ENCODE measurements around the gene UBTD1.
"Not testable (repeated sequence)": the region's sequence is repeated elsewhere in the genome, so short reads cannot be mapped to it uniquely, and the experiment has no call there.

UBTD1 gene

GRCh38 chr10:97465982-97466381, 32.7 kb upstream of the UBTD1 start:
- Histone ChIP-seq H3K4me2 (ENCODE audit: low read length) (no peak overlapping the region), H4K12ac (ENCODE audit: low read depth, low read length) (no peak overlapping the region), H3K18ac (ENCODE audit: low read length) (peak overlapping the region; percentile 25), H3K14ac (ENCODE audit: low read length) (no peak overlapping the region), H3K79me1 (ENCODE audit: low read length) (no peaks in the 10 kb centered on the region), H4K91ac (ENCODE audit: low read depth, low read length) (no peak overlapping the region), H2BK12ac (ENCODE audit: low read length) (peak overlapping the region; percentile 15), H3K4me1 (ENCODE audit: control insufficient read depth in 1 of 2, insufficient read depth in 2 of 2, low read length in 2 of 2) (peaks cover 3 to 6% of the 10 kb centered on the region in 2 experiments), H3K79me2 (ENCODE audit: control insufficient read depth, insufficient read depth, low read length, poor library complexity) (no peaks in the 10 kb centered on the region), H2BK120ac (ENCODE audit: insufficient read depth, low read length, poor library complexity) (no peak overlapping the region), H4K8ac (ENCODE audit: low read depth, low read length) (no peak overlapping the region), H3K36me3 (ENCODE audit: control insufficient read depth in 1 of 2, insufficient read depth in 2 of 2, low read length in 2 of 2) (peaks cover 58 to 75% of the 10 kb centered on the region in 2 experiments), H3K4ac (ENCODE audit: low read depth, low read length) (no peak overlapping the region), H3K27me3 (ENCODE audit: insufficient read depth, low read length) (no peaks in the 10 kb centered on the region), H3K23ac (ENCODE audit: low read length) (no peak overlapping the region), H3K27ac (ENCODE audit: low read depth, low read length) (no peak overlapping the region), H3K4me3 (ENCODE audit: low read depth, low read length) (no peak overlapping the region), H2AFZ (ENCODE audit: insufficient read depth, low read length, poor library complexity) (no peak overlapping the region), H3K9me3 (ENCODE audit: insufficient read depth, low read depth, low read length) (no peaks in the 10 kb centered on the region), H3K9ac (ENCODE audit: low read length) (no peak overlapping the region), H2BK5ac (ENCODE audit: low read depth, low read length, poor library complexity) (no peak overlapping the region), H2AK5ac (ENCODE audit: low read length) (no peak overlapping the region)
- no peak for DNase-seq
- WGBS (ENCODE audit: extremely low coverage, insufficient coverage, insufficient read length): no CpG with 5 or more reads among the region's 7 CpGs

DNA sequence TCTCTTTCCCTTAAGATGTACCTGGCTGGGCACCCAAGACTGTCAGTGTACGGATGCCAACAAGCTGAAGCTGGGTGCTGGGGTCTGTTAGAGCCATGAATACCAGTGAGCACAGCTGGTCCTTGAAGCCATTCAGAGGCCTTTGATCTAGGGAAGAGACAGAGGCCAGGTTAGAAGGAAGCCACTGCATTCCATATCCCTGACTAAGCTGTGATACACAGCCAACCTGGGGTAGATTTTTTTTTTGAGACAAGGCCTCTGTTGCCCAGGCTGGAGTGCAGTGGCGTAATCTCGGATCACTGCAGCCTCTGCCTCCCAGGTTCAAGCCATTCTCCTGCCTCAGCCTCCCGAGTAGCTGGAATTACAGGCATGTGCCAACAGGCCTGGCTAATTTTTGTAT, 32.0 kb upstream of the UBTD1 start:
- Histone ChIP-seq H2AK5ac (ENCODE audit: low read length) (no peak overlapping the region), H3K14ac (ENCODE audit: low read length) (no peak overlapping the region), H3K9ac (ENCODE audit: low read length) (no peak overlapping the region), H3K27me3 (ENCODE audit: insufficient read depth, low read length) (no peaks in the 10 kb centered on the region), H3K79me1 (ENCODE audit: low read length) (no peaks in the 10 kb centered on the region), H2BK5ac (ENCODE audit: low read depth, low read length, poor library complexity) (no peak overlapping the region), H3K9me3 (ENCODE audit: insufficient read depth, low read depth, low read length) (no peaks in the 10 kb centered on the region), H2AFZ (ENCODE audit: insufficient read depth, low read length, poor library complexity) (no peak overlapping the region), H4K12ac (ENCODE audit: low read depth, low read length) (no peak overlapping the region), H3K79me2 (ENCODE audit: control insufficient read depth, insufficient read depth, low read length, poor library complexity) (no peaks in the 10 kb centered on the region), H3K27ac (ENCODE audit: low read depth, low read length) (no peak overlapping the region), H3K36me3 (ENCODE audit: control insufficient read depth in 1 of 2, insufficient read depth in 2 of 2, low read length in 2 of 2) (peaks cover 51 to 71% of the 10 kb centered on the region in 2 experiments), H3K18ac (ENCODE audit: low read length) (no peak overlapping the region), H3K4me3 (ENCODE audit: low read depth, low read length) (no peak overlapping the region), H3K23ac (ENCODE audit: low read length) (no peak overlapping the region), H4K8ac (ENCODE audit: low read depth, low read length) (no peak overlapping the region), H2BK12ac (ENCODE audit: low read length) (no peak overlapping the region), H3K4me2 (ENCODE audit: low read length) (no peak overlapping the region), H3K4ac (ENCODE audit: low read depth, low read length) (no peak overlapping the region), H4K91ac (ENCODE audit: low read depth, low read length) (no peak overlapping the region), H2BK120ac (ENCODE audit: insufficient read depth, low read length, poor library complexity) (no peak overlapping the region), H3K4me1 (ENCODE audit: control insufficient read depth in 1 of 2, insufficient read depth in 2 of 2, low read length in 2 of 2) (peaks cover 3 to 6% of the 10 kb centered on the region in 2 experiments)
- WGBS (ENCODE audit: extremely low coverage, insufficient coverage, insufficient read length): no CpG with 5 or more reads among the region's 4 CpGs
- DNase-seq: peak; percentile 52 to 73

GRCh38 chr10:97468162-97468561, 30.6 kb upstream of the UBTD1 start:
- no peaks in the 10 kb centered on the region for H3K27me3 ChIP-seq (ENCODE audit: insufficient read depth, low read length)
- no CpG with 5 or more reads among the region's 3 CpGs for WGBS (ENCODE audit: extremely low coverage, insufficient coverage, insufficient read length)
- no peak overlapping the region for H3K27ac ChIP-seq (ENCODE audit: low read depth, low read length)
- no peak overlapping the region for H4K91ac ChIP-seq (ENCODE audit: low read depth, low read length)
- H3K14ac ChIP-seq (ENCODE audit: low read length): no peak overlapping the region
- H3K4me3 ChIP-seq (ENCODE audit: low read depth, low read length): no peak overlapping the region
- no peak for DNase-seq
- no peak overlapping the region for H2BK12ac ChIP-seq (ENCODE audit: low read length)
- H3K4me1 ChIP-seq (ENCODE audit: control insufficient read depth in 1 of 2, insufficient read depth in 2 of 2, low read length in 2 of 2): peaks cover 3 to 6% of the 10 kb centered on the region in 2 experiments
- H3K9ac ChIP-seq (ENCODE audit: low read length): peak overlapping the region; percentile 7
- H2AK5ac ChIP-seq (ENCODE audit: low read length): no peak overlapping the region
- H3K36me3 ChIP-seq (ENCODE audit: control insufficient read depth in 1 of 2, insufficient read depth in 2 of 2, low read length in 2 of 2): peaks cover 47 to 63% of the 10 kb centered on the region in 2 experiments
- H3K9me3 ChIP-seq (ENCODE audit: insufficient read depth, low read depth, low read length): no peaks in the 10 kb centered on the region
- no peaks in the 10 kb centered on the region for H3K79me1 ChIP-seq (ENCODE audit: low read length)
- no peak overlapping the region for H3K4me2 ChIP-seq (ENCODE audit: low read length)
- H3K23ac ChIP-seq (ENCODE audit: low read length): peak overlapping the region; percentile 37
- H2BK120ac ChIP-seq (ENCODE audit: insufficient read depth, low read length, poor library complexity): no peak overlapping the region
- no peak overlapping the region for H4K8ac ChIP-seq (ENCODE audit: low read depth, low read length)
- H2BK5ac ChIP-seq (ENCODE audit: low read depth, low read length, poor library complexity): no peak overlapping the region
- no peak overlapping the region for H4K12ac ChIP-seq (ENCODE audit: low read depth, low read length)
- no peak overlapping the region for H3K18ac ChIP-seq (ENCODE audit: low read length)
- no peak overlapping the region for H2AFZ ChIP-seq (ENCODE audit: insufficient read depth, low read length, poor library complexity)
- no peak overlapping the region for H3K4ac ChIP-seq (ENCODE audit: low read depth, low read length)
- no peaks in the 10 kb centered on the region for H3K79me2 ChIP-seq (ENCODE audit: control insufficient read depth, insufficient read depth, low read length, poor library complexity)

- not testable (repeated sequence) for H3K4ac ChIP-seq (ENCODE audit: low read depth, low read length); H4K12ac ChIP-seq (ENCODE audit: low read depth, low read length); H2AFZ ChIP-seq (ENCODE audit: insufficient read depth, low read length, poor library complexity); H3K9ac ChIP-seq (ENCODE audit: low read length); H3K14ac ChIP-seq (ENCODE audit: low read length); H3K23ac ChIP-seq (ENCODE audit: low read length); H3K79me2 ChIP-seq (ENCODE audit: control insufficient read depth, insufficient read depth, low read length, poor library complexity); H3K18ac ChIP-seq (ENCODE audit: low read length); H3K27ac ChIP-seq (ENCODE audit: low read depth, low read length); H3K4me2 ChIP-seq (ENCODE audit: low read length); H3K4me3 ChIP-seq (ENCODE audit: low read depth, low read length); H3K4me1 ChIP-seq (ENCODE audit: control insufficient read depth in 1 of 2, insufficient read depth in 2 of 2, low read length in 2 of 2); H2AK5ac ChIP-seq (ENCODE audit: low read length); H2BK5ac ChIP-seq (ENCODE audit: low read depth, low read length, poor library complexity); H4K91ac ChIP-seq (ENCODE audit: low read depth, low read length); H3K27me3 ChIP-seq (ENCODE audit: insufficient read depth, low read length); H4K8ac ChIP-seq (ENCODE audit: low read depth, low read length); H3K79me1 ChIP-seq (ENCODE audit: low read length); H3K9me3 ChIP-seq (ENCODE audit: insufficient read depth, low read depth, low read length); H2BK120ac ChIP-seq (ENCODE audit: insufficient read depth, low read length, poor library complexity); H2BK12ac ChIP-seq (ENCODE audit: low read length)
- WGBS (ENCODE audit: extremely low coverage, insufficient coverage, insufficient read length): no CpG with 5 or more reads among the region's 12 CpGs
- peak; percentile 15 to 20 for DNase-seq
- peaks cover 47 to 62% of the 10 kb centered on the region in 2 experiments for H3K36me3 ChIP-seq (ENCODE audit: control insufficient read depth in 1 of 2, insufficient read depth in 2 of 2, low read length in 2 of 2)
Observed at GRCh38 chr10:97468781-97469180, 29.9 kb upstream of the UBTD1 start.
